ENCODE data around the gene ETV6.

The ETV6 gene

DNA sequence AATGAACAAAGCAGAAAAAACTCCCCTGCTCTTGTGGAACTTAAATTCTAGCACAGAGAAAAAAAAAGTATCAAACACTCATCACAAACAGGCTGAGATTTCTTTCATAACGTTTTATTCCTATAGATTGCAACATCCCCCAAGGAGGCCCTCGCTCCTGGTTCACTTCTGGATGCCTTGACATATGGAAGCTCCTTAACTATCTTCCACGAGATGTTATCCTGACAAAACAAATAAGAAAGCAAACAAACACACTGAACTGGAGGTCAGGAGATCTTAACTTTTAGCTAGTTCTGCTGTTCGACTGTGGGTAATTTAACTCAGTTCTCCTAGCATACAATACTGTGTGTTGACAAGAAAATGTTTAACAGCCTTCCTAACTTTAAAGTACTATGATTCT is 104.8 kb downstream of the ETV6 start:
- TF ChIP-seq, protein P1, sequence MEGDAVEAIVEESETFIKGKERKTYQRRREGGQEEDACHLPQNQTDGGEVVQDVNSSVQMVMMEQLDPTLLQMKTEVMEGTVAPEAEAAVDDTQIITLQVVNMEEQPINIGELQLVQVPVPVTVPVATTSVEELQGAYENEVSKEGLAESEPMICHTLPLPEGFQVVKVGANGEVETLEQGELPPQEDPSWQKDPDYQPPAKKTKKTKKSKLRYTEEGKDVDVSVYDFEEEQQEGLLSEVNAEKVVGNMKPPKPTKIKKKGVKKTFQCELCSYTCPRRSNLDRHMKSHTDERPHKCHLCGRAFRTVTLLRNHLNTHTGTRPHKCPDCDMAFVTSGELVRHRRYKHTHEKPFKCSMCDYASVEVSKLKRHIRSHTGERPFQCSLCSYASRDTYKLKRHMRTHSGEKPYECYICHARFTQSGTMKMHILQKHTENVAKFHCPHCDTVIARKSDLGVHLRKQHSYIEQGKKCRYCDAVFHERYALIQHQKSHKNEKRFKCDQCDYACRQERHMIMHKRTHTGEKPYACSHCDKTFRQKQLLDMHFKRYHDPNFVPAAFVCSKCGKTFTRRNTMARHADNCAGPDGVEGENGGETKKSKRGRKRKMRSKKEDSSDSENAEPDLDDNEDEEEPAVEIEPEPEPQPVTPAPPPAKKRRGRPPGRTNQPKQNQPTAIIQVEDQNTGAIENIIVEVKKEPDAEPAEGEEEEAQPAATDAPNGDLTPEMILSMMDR (conservative IDR thresholded peaks at IDR 0.05) = no peak
- H3K27ac ChIP-seq = peak overlapping the region; percentile 44

DNA sequence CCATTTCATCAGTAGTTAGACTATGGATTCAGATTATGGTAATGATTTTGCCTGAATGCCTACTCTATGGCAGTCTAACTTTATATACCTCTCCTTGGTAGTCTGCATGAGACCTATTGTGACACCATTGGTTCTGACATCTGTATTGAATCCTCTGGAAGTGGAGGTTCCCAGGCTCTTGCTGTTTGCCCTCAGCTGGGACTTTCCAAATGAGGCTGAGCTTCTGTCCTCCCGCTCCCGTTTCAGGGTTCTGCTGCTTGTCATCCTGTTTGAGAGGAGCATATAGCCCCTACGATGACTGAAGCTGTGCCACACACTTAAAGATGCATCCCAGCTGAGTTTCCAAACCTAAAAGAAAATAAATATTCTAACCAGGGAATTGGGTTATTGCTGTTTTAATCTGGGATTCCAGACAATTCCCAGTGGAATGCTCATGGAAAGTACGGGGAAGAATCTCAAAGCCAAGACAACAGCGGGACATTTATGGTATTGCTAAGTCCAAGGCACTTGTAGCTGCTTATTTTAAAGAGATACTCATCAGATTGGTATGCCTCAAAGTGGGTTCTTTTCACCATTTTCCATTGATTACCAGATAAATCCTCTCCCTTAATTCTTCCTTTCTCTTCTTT is 105.9 kb downstream of the ETV6 start:
- peak overlapping the region; percentile 44 for H3K27ac ChIP-seq
- TF ChIP-seq, protein P1 (conservative IDR thresholded peaks at IDR 0.05) = no peak

DNA sequence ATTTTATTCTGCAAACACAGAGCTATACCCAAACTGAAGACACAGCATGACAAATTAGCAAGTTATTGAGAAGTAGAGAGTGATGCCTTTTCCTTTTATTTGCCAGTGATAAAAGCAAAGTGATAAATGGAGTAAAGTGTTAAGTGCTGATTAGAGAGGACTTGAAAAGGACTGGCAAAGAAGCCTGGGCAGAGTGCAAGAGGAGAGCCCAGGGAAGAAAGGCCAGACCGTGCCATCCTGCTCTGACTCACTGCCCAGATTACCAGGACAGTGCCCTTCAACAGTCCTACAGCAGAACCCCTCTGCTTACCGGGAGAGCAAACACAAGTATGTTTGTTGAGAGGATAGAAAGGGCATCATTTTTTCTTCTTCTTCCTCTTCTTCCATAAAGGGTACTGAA is 106.5 kb downstream of the ETV6 start:
- no peak overlapping the region for H3K27ac ChIP-seq
- TF ChIP-seq, protein P1 (conservative IDR thresholded peaks at IDR 0.05) = no peak

DNA sequence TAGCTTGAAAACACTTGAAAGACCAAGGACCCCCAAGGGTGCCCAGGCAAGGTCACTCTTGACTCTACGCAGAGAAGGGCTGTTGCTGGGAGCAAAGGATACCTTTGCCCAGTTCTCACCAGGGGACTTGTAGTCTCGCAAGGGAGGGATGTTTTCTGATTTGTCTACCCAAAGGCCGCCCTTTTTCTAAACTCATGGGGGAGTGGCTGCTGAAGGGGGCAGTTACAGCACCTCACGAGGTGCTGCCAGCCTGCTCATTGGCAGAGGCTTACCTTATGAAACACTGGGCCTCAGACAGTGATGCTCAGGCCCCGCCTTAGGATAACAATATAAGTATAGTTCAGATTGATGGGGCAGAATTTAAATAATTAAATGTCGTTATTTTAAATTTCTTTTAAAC is 107.0 kb downstream of the ETV6 start:
- TF ChIP-seq, protein P1 (conservative IDR thresholded peaks at IDR 0.05) = no peak

DNA sequence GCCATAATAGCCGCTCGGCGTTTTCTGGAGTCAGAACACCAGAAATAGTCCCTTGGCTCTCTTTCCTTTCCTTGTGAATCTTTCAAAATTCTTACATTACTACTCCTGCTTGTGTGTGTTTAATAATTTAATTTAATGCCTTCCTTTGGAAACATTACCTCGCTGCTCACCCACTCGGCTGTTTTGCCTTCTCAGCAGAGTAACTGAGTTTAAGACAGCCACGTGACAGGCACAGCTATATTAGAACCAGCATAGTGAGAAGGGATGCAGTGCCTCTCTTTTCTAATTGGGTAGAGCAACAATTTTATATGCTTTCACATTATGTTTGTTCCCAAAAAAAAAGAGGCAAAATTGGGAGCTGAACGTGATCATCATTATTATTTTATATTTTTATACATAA is 107.6 kb downstream of the ETV6 start:
- TF ChIP-seq, protein P1 (conservative IDR thresholded peaks at IDR 0.05) = no peak
- H3K27ac ChIP-seq = peak overlapping the region; percentile 24; the same call in 1 of the 2 replicates

More for the DNA sequence above, 107.0 kb downstream of the ETV6 start:
- H3K27ac ChIP-seq = no peak overlapping the region

DNA sequence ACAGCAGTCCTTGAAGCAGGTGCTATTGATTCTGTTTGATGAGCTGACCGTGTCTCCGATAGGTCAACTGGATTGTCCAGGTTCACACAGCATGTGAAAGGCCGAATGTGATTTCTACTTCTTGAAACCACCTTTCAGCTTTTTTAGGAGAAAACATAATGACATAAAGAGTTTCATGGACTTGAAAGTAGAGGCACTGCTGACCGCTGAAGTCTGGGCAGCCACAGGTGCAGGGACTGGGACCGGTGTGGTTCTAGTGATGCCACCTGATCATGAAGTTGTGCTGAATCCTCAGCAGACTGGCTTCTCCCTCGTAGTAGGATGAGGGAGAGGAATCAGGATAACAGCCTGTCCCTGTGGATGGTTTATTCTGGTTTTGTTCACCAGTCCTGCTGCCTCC is 108.1 kb downstream of the ETV6 start:
- TF ChIP-seq, protein P1 (conservative IDR thresholded peaks at IDR 0.05) = no peak
- H3K27ac ChIP-seq = peak overlapping the region; percentile 24; the same call in 1 of the 2 replicates

DNA sequence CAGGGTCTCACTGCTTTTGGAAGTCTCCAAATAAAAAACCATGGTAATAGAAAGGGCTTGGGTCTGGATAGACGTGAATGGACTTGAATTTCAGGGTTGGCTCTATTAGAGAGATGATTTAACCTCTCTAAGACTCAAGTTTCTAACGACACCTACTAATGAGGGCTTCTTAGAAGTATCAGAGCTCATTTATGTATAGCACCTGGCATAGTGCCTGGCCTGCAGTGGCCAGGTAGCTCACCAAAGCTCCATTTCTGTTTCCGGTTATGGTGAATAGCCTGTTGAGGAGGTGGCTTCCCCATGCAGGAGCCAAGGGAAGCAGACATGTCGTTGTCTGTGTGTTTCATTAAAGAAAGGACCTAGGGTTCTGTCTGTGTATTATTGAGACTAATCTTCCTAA is 108.6 kb downstream of the ETV6 start:
- TF ChIP-seq, protein P1 (conservative IDR thresholded peaks at IDR 0.05) = no peak
- H3K27ac ChIP-seq = no peak overlapping the region; the same call in 1 of the 2 replicates
